ENCODE data around the gene AVPR2. TPM values are rescaled to one million over a fixed set of nuclear protein-coding genes. Genes with fewer than 3 reads are reported as not detected.

The AVPR2 gene
- polyA plus RNA-seq, 3 donors from 2014 or later: not detected

DNA sequence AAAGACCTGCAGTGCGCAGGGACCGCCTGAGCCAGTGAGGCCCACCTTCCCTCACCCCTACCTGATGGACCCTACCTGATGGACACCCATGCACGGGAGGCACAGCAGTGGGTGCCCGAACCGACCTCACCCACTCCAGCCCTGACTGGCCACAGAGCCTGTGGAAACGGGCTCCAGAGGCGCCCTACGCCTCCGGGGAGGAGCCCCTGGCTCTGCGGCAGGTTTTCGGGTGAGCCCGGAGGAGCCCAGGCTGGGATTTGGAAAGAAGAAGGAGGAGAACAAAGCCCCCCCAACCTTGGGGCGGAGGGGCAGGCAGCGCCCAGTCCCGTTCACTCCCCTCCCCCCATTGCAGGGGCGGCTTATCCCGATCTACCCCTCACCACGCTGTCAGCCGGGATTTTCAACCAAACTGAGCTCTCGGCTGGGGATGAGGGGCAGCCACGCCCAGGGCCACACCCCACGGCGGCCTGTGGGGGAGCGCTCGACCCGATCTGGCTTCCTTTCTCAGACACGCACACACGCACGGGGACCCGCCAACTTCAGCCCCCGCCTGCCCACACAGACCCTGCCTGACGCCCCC lies 19.2 kb upstream of the AVPR2 start:
- no peak for DNase-seq
- Mint-ChIP-seq H3K9me3 (no peaks in the 10 kb centered on the region), H3K36me3 (peaks cover 0 to 4% (median 0%) of the 10 kb centered on the region in 3 donors), H3K27me3 (ENCODE audit: low read depth in 3 of 3) (peaks cover 9 to 15% (median 15%) of the 10 kb centered on the region in 3 donors), H3K4me1 (peaks cover 0 to 4% of the 10 kb centered on the region in 2 donors), H3K27ac (no peak overlapping the region), H3K4me3 (peak overlapping the region in 3 of 5 donors; percentile 21 to 29 (median 23))

DNA sequence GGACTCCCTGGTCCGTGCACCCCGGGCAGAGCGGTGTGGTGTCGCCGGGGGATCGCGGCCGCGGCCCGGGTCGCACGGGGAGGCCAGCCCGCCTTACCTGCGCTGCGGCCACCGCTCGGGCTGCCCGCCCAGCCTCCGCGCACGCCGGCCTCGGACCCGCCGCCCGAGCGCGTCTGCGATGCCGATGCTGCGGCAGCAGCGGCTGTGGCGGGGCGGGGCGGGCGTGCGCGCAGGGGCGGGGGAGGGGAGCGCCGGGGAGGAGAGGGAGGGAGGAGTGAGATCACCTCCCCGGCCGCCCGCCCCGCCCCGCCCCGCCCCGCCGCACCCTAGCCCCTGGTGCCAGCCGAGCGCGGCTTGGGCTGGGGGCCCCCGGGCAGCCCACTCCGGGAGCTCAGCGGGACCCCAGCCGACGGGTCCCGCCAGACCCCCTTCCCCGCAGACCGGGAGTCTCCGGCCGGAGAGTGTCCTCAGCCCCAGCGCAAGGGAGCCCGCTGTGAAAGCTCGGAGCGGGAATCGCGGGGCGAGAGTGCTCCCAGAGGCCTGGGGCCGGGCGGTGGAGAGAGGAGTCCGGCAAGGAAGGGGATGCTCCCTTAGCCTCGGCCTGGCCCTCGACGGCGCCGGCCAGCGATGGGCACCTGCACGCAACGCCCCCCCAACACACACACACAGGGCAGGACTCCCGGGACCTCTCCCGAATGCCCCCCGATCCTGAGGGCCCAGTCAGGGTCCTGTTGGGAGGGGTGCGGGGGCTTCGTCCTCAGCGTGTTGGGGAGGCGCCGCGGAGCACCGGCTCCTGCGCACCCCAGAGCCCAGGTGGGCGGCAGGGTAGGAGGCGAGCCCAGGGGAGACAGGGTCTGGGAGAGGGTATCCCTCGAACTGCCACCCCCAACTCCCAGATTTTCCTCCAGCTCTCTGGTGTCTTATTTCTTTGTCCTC lies 18.2 kb upstream of the AVPR2 start, which contains the start of gene L1CAM:
Gene L1CAM (minus strand): TSS at position 206 of the 936 bp plus-strand sequence. CDS start 10,337 bp downstream, outside the sequence.
- Mint-ChIP-seq H3K27ac (no peak within 1 kb of the TSS), H3K27me3 (ENCODE audit: low read depth in 3 of 3) (peaks cover 9 to 14% (median 12%) of the 10 kb centered on the region in 3 donors), H3K4me3 (peak within 1 kb of the TSS in 3 of 5 donors; percentile 23 to 29 (median 29)), H3K4me1 (peaks cover 0 to 4% of the 10 kb centered on the region in 2 donors), H3K36me3 (peaks cover 0 to 4% (median 0%) of the 10 kb centered on the region in 3 donors), H3K9me3 (no peaks in the 10 kb centered on the region)
- no peak for DNase-seq

DNA sequence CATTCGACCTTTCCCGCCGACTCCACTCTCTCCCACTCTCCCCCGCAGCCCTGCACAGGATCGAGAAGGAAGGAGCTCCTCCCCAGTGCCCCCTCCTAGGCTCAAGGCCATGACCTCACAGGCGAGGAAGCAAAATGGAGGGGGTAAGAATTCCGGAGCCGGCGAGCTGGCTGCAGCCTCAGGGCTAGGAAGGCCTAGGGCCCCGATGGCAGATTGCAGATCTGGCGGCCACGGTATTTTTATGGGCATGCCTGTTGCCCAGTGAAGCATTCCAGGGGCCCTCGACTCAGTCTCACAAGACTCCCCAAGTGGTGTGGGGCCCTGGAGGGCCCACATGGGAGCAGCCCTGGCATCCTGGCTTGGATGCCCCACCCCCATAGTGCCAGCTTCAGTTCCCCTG lies 17.6 kb upstream of the AVPR2 start:
- H3K27me3 Mint-ChIP-seq (ENCODE audit: low read depth in 3 of 3): peaks cover 9 to 15% (median 13%) of the 10 kb centered on the region in 3 donors
- H3K36me3 Mint-ChIP-seq: peaks cover 0 to 4% (median 0%) of the 10 kb centered on the region in 3 donors
- H3K9me3 Mint-ChIP-seq: no peaks in the 10 kb centered on the region
- no peak overlapping the region for H3K27ac Mint-ChIP-seq
- H3K4me1 Mint-ChIP-seq: peaks cover 0 to 4% of the 10 kb centered on the region in 2 donors
- DNase-seq: no peak
- peak overlapping the region in 1 of 5 donors; percentile 29 for H3K4me3 Mint-ChIP-seq

DNA sequence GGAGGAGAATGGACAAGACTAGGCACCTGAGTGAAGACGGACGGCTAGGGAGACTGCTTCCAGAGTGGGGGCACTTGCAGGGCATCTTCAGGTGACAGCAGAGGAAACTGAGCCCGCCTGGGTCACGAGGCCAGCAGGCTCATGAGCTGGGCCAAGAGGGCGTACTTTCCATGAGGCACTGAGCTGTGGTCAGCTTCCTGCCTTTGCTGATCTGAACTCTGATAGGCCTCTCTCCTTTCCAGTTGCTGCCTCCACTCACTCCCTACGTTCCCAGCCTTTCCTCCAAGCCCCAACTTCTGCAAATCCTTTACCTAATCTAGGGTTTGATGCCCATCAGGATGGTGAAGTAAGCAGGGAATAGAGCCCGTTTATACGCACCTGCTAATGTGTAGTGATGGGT lies 17.1 kb upstream of the AVPR2 start:
- Mint-ChIP-seq H3K4me1 (peaks cover 0 to 4% of the 10 kb centered on the region in 2 donors), H3K36me3 (peaks cover 0 to 4% (median 0%) of the 10 kb centered on the region in 3 donors), H3K4me3 (peak overlapping the region in 3 of 5 donors; percentile 18 to 44 (median 21)), H3K9me3 (no peaks in the 10 kb centered on the region), H3K27me3 (ENCODE audit: low read depth in 3 of 3) (peaks cover 9 to 19% (median 13%) of the 10 kb centered on the region in 3 donors), H3K27ac (no peak overlapping the region)
- DNase-seq: no peak

DNA sequence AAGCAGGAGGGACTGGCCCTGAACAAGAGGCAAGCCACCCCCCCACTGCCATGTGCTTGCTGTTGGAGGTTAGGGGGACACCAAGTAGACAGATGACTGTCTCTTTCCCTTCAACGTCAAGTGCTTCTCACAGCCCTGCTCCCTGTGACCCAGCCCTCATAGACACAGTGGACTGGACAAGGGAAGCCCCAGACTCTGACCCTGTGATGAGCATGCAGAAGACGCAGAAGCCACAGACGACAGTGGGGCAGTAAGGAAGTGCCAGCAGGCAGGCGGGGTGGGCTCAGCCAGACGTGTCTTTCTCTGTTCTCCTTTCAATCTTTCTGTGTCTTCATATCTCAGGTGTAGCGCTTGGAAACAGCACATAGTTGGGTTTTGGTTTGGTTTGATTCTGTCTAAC lies 16.1 kb upstream of the AVPR2 start:
- H3K4me3 Mint-ChIP-seq: no peak overlapping the region
- peaks cover 0 to 4% of the 10 kb centered on the region in 2 donors for H3K4me1 Mint-ChIP-seq
- H3K36me3 Mint-ChIP-seq: peaks cover 0 to 4% (median 0%) of the 10 kb centered on the region in 3 donors
- H3K27ac Mint-ChIP-seq: no peak overlapping the region
- H3K27me3 Mint-ChIP-seq (ENCODE audit: low read depth in 3 of 3): peaks cover 9 to 23% (median 13%) of the 10 kb centered on the region in 3 donors
- no peaks in the 10 kb centered on the region for H3K9me3 Mint-ChIP-seq
- no peak for DNase-seq

DNA sequence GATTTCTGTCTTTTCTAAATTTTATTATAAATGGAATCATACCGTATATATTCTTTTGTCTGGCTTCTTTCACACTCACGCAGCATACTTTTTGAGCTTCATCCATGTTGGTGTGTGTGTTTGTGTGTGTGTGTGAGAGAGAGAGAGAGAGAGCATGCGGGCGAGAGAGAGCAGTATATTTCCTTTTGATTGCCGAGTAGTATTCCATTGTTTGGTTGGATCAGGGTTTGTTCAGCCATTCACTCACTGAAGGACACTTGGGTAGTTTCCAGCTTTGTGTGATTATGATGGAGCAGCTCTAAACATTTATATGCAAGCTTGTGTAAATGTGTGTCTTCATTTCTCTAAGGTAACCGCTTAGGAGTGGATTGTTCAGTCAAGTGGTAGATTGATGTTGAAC lies 15.3 kb upstream of the AVPR2 start:
- peaks cover 9 to 31% (median 12%) of the 10 kb centered on the region in 3 donors for H3K27me3 Mint-ChIP-seq (ENCODE audit: low read depth in 3 of 3)
- H3K27ac Mint-ChIP-seq: no peak overlapping the region
- peaks cover 0 to 4% (median 0%) of the 10 kb centered on the region in 3 donors for H3K36me3 Mint-ChIP-seq
- no peak overlapping the region for H3K4me3 Mint-ChIP-seq
- H3K9me3 Mint-ChIP-seq: no peaks in the 10 kb centered on the region
- no peak for DNase-seq
- H3K4me1 Mint-ChIP-seq: peaks cover 0 to 4% of the 10 kb centered on the region in 2 donors

DNA sequence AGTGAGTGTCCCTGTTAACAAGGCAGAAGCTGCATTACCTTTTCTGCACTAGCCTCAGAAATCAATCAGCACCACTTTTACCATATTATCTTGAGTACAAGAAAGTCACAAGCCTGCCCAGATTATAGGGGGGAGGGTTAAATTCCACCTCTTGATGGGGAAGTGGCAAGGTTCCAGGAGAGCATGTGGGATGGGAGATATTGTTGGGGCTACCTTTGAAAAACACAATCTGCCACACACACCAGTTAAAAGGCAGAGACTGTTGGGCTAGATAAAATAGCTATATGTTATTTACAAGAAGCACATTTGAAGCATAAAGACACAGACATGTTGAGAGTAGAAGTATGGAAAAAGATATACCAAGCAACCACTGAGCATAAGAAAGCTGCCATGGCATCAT lies 6.6 kb upstream of the AVPR2 start:
- DNase-seq: no peak
- Mint-ChIP-seq H3K27ac (no peak overlapping the region), H3K4me1 (peaks cover 15 to 19% of the 10 kb centered on the region in 2 donors), H3K36me3 (no peaks in the 10 kb centered on the region), H3K9me3 (no peaks in the 10 kb centered on the region), H3K27me3 (ENCODE audit: low read depth in 3 of 3) (peaks cover 1 to 16% (median 4%) of the 10 kb centered on the region in 3 donors), H3K4me3 (no peak overlapping the region)

DNA sequence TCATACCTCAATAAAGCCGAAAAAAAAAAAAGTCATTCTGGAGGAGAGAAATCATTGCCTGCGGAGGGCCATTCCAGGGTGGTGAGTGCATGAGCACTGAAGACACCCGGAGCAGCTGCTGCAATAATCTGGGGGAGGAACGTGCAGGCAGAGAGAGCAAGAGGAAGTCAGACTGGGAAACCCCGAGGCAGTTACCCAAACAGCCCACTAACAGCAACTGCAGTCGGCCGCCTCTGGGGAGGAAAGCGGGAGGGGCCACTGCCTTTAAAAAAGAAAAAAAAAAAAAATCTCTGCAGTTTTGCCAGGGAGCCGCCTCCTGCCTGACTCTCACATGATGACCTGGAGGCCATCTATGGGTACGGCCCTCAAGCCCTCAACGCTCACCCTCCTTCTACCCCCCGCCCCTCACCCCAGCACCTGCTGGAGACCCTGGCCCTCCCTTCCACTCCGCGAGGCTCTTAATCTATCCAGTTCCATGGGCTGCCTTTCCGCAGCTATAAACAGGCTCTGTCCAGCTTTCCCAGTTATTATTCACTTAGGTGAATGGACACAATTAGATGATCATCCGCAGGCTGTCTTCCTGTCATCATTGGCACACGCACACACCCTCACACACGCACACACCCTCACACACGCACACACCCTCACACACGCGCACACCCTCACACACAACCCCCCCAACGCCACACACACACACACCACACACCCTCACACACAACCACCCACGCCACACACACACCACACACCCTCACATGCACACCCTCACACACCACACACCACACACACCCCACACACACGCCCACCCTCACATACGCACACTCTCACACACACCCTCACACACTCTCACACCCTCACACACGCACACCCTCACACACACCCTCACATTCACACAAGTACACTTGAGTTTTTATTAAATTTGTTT lies 3.4 kb upstream of the AVPR2 start:
- Mint-ChIP-seq H3K36me3 (no peaks in the 10 kb centered on the region), H3K4me1 (peaks cover 36 to 43% of the 10 kb centered on the region in 2 donors), H3K4me3 (peak overlapping the region; percentile 29 to 76 (median 48)), H3K9me3 (no peaks in the 10 kb centered on the region), H3K27ac (peak overlapping the region in 4 of 6 donors; percentile 7 to 81 (median 68)), H3K27me3 (ENCODE audit: low read depth in 3 of 3) (peaks cover 4 to 11% (median 11%) of the 10 kb centered on the region in 3 donors)
- peak; percentile 58 to 60 (median 60) for DNase-seq

DNA sequence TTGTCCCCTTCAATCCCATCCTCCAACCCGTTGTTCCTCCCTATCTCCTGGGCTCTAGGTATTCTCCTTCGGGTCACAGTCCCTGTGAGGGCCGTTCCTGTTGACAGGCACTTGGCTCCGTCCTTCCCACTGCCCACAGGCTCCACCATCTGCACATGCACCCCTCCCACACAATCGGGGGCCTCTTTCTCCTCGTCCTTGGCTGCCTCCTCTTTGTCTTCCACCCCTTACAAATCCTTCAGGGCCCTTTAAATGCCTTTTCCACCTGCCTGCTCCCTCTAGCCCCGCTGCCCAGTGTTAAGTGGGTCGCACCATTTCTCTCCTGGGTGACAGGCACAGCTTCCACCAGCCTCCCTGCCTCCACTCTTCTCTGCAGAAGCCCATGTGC lies 2.7 kb upstream of the AVPR2 start:
- peaks cover 3 to 16% (median 14%) of the 10 kb centered on the region in 3 donors for H3K27me3 Mint-ChIP-seq (ENCODE audit: low read depth in 3 of 3)
- no peaks in the 10 kb centered on the region for H3K9me3 Mint-ChIP-seq
- peak overlapping the region in 4 of 6 donors; percentile 7 to 62 (median 56) for H3K27ac Mint-ChIP-seq
- peaks cover 43 to 49% of the 10 kb centered on the region in 2 donors for H3K4me1 Mint-ChIP-seq
- no peaks in the 10 kb centered on the region for H3K36me3 Mint-ChIP-seq
- peak overlapping the region in 3 of 5 donors; percentile 29 to 76 (median 37) for H3K4me3 Mint-ChIP-seq
- no peak for DNase-seq

DNA sequence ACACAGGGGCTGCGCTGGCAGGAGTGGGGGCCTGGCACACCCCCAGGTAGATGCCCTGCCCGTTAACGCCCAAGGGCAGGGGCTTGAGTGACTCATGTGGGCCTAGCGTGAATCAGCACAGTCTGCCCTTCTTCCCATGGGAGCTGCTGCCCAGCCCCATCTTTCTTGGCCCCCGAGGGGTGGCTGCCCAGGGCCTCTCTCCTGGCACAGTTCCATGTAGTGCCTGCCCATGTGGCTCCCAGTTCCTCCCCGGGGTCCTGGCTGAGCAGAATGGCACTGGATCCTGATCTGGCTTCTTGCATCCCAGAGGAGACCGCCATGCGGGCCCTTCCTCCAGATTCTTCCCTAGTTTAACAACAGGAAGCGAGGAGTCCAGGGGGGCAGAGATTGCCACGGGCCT lies 2.1 kb upstream of the AVPR2 start:
- Mint-ChIP-seq H3K36me3 (no peaks in the 10 kb centered on the region), H3K4me1 (peaks cover 48 to 53% of the 10 kb centered on the region in 2 donors), H3K27ac (peak overlapping the region in 1 of 6 donors; percentile 40), H3K9me3 (no peaks in the 10 kb centered on the region), H3K4me3 (no peak overlapping the region), H3K27me3 (ENCODE audit: low read depth in 3 of 3) (peaks cover 3 to 16% (median 14%) of the 10 kb centered on the region in 3 donors)
- no peak for DNase-seq

DNA sequence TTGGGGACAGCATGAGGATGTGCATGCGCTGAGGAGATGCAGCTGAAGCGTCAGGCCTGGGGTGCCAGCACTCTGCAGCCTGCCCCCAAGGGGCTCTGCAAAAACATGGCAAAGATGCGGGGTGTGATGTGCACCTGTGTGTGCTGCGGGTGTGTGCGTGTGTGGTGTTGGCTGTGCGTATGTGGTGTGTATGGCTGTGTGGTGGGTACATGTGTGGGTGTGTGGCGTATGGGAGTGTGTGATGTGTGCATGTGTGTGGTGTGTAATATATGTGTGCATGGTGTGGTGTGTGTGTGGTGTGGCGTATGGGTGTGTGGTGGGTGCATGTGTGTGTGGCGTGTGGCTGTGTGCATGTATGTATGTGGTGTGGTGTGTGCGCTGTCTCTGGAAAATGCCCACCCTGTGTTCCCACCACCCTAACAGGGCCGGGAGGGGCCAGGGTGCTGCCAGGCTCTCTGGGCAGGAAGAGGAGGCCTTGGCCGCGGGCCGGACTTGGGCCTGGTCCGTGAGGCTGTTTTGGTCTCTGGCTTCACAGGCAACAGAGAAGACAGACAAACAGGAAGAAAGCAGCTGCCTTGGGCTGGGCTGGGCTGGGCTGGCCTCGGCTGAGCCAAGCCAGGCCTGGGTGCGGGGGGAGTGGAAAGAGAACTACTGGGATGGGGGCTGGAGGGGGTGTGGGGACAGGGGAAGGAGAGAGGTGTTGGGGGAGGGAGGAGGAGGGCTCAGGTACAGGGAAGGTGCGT lies 1.1 kb upstream of the AVPR2 start:
- no peaks in the 10 kb centered on the region for H3K9me3 Mint-ChIP-seq
- H3K27ac Mint-ChIP-seq: peak overlapping the region in 5 of 6 donors; percentile 79 to 90 (median 86)
- peaks cover 50 to 53% of the 10 kb centered on the region in 2 donors for H3K4me1 Mint-ChIP-seq
- H3K36me3 Mint-ChIP-seq: no peaks in the 10 kb centered on the region
- peaks cover 3 to 16% (median 14%) of the 10 kb centered on the region in 3 donors for H3K27me3 Mint-ChIP-seq (ENCODE audit: low read depth in 3 of 3)
- DNase-seq: peak in 1 of 3 donors; percentile 28
- peak overlapping the region; percentile 12 to 77 (median 60) for H3K4me3 Mint-ChIP-seq

DNA sequence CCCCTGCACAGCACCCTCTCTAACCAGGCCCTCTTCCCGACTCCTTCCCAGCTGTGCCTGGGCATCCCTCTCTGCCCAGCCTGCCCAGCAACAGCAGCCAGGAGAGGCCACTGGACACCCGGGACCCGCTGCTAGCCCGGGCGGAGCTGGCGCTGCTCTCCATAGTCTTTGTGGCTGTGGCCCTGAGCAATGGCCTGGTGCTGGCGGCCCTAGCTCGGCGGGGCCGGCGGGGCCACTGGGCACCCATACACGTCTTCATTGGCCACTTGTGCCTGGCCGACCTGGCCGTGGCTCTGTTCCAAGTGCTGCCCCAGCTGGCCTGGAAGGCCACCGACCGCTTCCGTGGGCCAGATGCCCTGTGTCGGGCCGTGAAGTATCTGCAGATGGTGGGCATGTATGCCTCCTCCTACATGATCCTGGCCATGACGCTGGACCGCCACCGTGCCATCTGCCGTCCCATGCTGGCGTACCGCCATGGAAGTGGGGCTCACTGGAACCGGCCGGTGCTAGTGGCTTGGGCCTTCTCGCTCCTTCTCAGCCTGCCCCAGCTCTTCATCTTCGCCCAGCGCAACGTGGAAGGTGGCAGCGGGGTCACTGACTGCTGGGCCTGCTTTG lies 1.1 kb downstream of the AVPR2 start:
- Mint-ChIP-seq H3K36me3 (no peaks in the 10 kb centered on the region), H3K4me3 (peak overlapping the region; percentile 60 to 81 (median 69)), H3K27ac (peak overlapping the region; percentile 84 to 95 (median 91)), H3K27me3 (ENCODE audit: low read depth in 3 of 3) (peaks cover 3 to 16% (median 12%) of the 10 kb centered on the region in 3 donors), H3K4me1 (peaks cover 48 to 51% of the 10 kb centered on the region in 2 donors), H3K9me3 (no peaks in the 10 kb centered on the region)
- no peak for DNase-seq

All from immature natural killer cell (primary cell).